Endothelial cell of umbilical vein (primary cell): ENCODE results near the gene PTCSC3. TPM values are rescaled to one million over a fixed set of nuclear protein-coding genes. Genes with fewer than 3 reads are reported as not detected.

ENCODE experiments used
- BruUV-seq: library from RNA; stranded (reverse); fragments of 400-500 nt; replicated peaks from 2 replicates; lab custom pipeline; 2021; lab: Mats Ljungman, UMichigan
- CTCF ChIA-PET: fragments of 300-600, 350-600 bp; sonication (Branson Sonifier 250); formaldehyde crosslinking; loops from one replicate; lab custom pipeline; 2021; ENCODE audit warnings: antibody characterized with exemption, inconsistent platforms; lab: Charles Lee
- POLR2A ChIA-PET: fragments of 300-600, 350-600 bp; sonication (Branson Sonifier 250); formaldehyde crosslinking; loops from one replicate; lab custom pipeline; 2021; ENCODE audit warnings: antibody characterized with exemption, inconsistent platforms; lab: Charles Lee
- DNase-seq: peaks from one replicate; pipeline ENCODE4 v3.0.0-alpha.2; 2011; ENCODE audit warnings: low read depth, low spot score
- FAIRE-seq: peaks from 2 replicates; lab custom pipeline; 2011; peaks lifted over from hg19 to GRCh38; lab: Jason Lieb, UNC
- H2AFZ ChIP-seq: 2 replicates; pipeline ENCODE4 v1.6.0; 2012; ENCODE audit warnings: low read depth, low read length, control low read depth, inconsistent platforms
- H3K27ac ChIP-seq: 2 replicates; pipeline ENCODE4 v1.5.1; 2011; ENCODE audit warnings: low read depth, mild to moderate bottlenecking, control low read depth, low read length, moderate library complexity; ENCODE audit not compliant: insufficient read depth
- H3K27me3 ChIP-seq, 2 experiments: 2 replicates each; pipeline versions ENCODE4 v1.6.0 to v1.6.1; 2011; ENCODE audit warnings: low read length in 2 of 2, mixed read lengths in 1 of 2; ENCODE audit not compliant: control insufficient read depth in 2 of 2, insufficient read depth in 2 of 2
- H3K36me3 ChIP-seq, 2 experiments: 2 replicates in 1 of 2; 3 replicates in 1 of 2; pipeline ENCODE4 v1.5.1; 2011; ENCODE audit warnings: low read length in 2 of 2, mild to moderate bottlenecking in 1 of 2, moderate library complexity in 1 of 2; ENCODE audit not compliant: control insufficient read depth in 2 of 2, insufficient read depth in 2 of 2; ENCODE audit errors: extremely low read depth in 1 of 2
- H3K4me1 ChIP-seq: 3 replicates; pipeline ENCODE4 v1.5.1; 2011; ENCODE audit warnings: mild to moderate bottlenecking, low read length; ENCODE audit not compliant: control insufficient read depth, insufficient read depth; ENCODE audit errors: extremely low read depth
- H3K4me2 ChIP-seq: 2 replicates; pipeline ENCODE4 v1.6.1; 2011; ENCODE audit warnings: low read length, control low read depth, mixed read lengths; ENCODE audit not compliant: insufficient read depth
- H3K4me3 ChIP-seq, 3 experiments: fragments of 200-600 bp in 1 of 3; sonication (generic), shearing (Covaris generic) in 1 of 3; replicated peaks in 1 of 3; 2 replicates each; pipeline ENCODE4 v1.5.1; 2011 to 2016; ENCODE audit warnings: control low read depth in 3 of 3, low read length in 3 of 3, mild to moderate bottlenecking in 2 of 3, inconsistent platforms in 1 of 3, low read depth in 1 of 3, moderate library complexity in 1 of 3; ENCODE audit not compliant: insufficient read depth in 1 of 3
- H3K79me2 ChIP-seq: 2 replicates; pipeline ENCODE4 v1.6.0; 2012; ENCODE audit warnings: low read length, inconsistent platforms; ENCODE audit not compliant: control insufficient read depth, insufficient read depth
- H3K9ac ChIP-seq: replicated peaks from 2 replicates; pipeline ENCODE3; 2011; ENCODE audit warnings: low read length, control low read depth; ENCODE audit not compliant: insufficient read depth; ENCODE audit errors: extremely low read depth
- H3K9me1 ChIP-seq: replicated peaks from 3 replicates; pipeline ENCODE4 v1.6.0; 2011; ENCODE audit warnings: mild to moderate bottlenecking, low read length; ENCODE audit not compliant: control insufficient read depth, insufficient read depth; ENCODE audit errors: extremely low read depth
- H3K9me3 ChIP-seq: replicated peaks from 2 replicates; pipeline ENCODE4 v1.5.1; 2012; ENCODE audit warnings: low read length, inconsistent platforms; ENCODE audit not compliant: control insufficient read depth, insufficient read depth
- H4K20me1 ChIP-seq: replicated peaks from 2 replicates; pipeline ENCODE3; 2011; ENCODE audit warnings: mild to moderate bottlenecking, low read length; ENCODE audit not compliant: control insufficient read depth, insufficient read depth; ENCODE audit errors: extremely low read depth
- CTCF ChIP-seq, 2 donors: IDR thresholded peaks; 1 replicate in 1 of 2; 2 replicates in 1 of 2; pipeline ENCODE4 v1.5.1; 2011; ENCODE audit warnings: low read length in 2 of 2, mild to moderate bottlenecking in 2 of 2, moderate library complexity in 2 of 2, control low read depth in 1 of 2, inconsistent platforms in 1 of 2, low read depth in 1 of 2; ENCODE audit not compliant: insufficient read depth in 1 of 2; ENCODE audit errors: extremely low read depth in 1 of 2
- EZH2 ChIP-seq: IDR thresholded peaks from 2 replicates; pipeline ENCODE4 v1.6.1; 2012; ENCODE audit warnings: borderline replicate concordance, low read depth, mild to moderate bottlenecking, moderate library complexity, low read length, inconsistent platforms; ENCODE audit not compliant: severe bottlenecking
- FOS ChIP-seq: IDR thresholded peaks from 2 replicates; pipeline ENCODE4 v1.6.1; 2011; ENCODE audit warnings: mild to moderate bottlenecking, low read length, moderate library complexity, borderline replicate concordance; ENCODE audit not compliant: insufficient read depth
- GATA2 ChIP-seq: IDR thresholded peaks from 2 replicates; pipeline ENCODE4 v1.7.0; 2011; ENCODE audit warnings: low read depth, mild to moderate bottlenecking, moderate library complexity, mixed read lengths, low read length; ENCODE audit not compliant: insufficient read length, insufficient read depth
- JUN ChIP-seq: IDR thresholded peaks from 2 replicates; pipeline ENCODE4 v1.6.1; 2011; ENCODE audit warnings: borderline replicate concordance, low read depth; ENCODE audit not compliant: insufficient read length, insufficient read depth
- MAX ChIP-seq: IDR thresholded peaks from 2 replicates; pipeline ENCODE4 v1.6.1; 2011; ENCODE audit not compliant: insufficient read depth, insufficient read length
- MYC ChIP-seq: IDR thresholded peaks from one replicate; pipeline ENCODE4 v1.6.1; 2011; ENCODE audit warnings: mild to moderate bottlenecking, low read depth, low read length
- POLR2A ChIP-seq: IDR thresholded peaks from 2 replicates; pipeline ENCODE4 v1.6.1; 2012; ENCODE audit warnings: low read depth, mild to moderate bottlenecking, control low read depth, low read length
- POLR2AphosphoS5 ChIP-seq: IDR thresholded peaks from 2 replicates; pipeline ENCODE4 v1.6.1; 2012; ENCODE audit warnings: low read depth, mild to moderate bottlenecking, control low read depth, low read length, moderate library complexity; ENCODE audit not compliant: insufficient read depth
- dilution Hi-C: fragments of 300-500 bp; cut with MboI; formaldehyde crosslinking; loops from one replicate; pipeline ENCODE4 v1.15.0; 2019; ENCODE audit warnings: low sequenced_read_pairs; ENCODE audit not compliant: extremely low pct_ligation_motif_present
- intact Hi-C: fragments of 100-400 bp; cut with micrococcal nuclease; formaldehyde crosslinking; loops from one replicate; pipeline ENCODE4 v1.10.0; 2022
- polyA plus RNA-seq, 4 experiments: library from polyadenylated mRNA; depleted of rRNA in 3 of 4; stranded (reverse) in 3 of 4; unstranded in 1 of 4; fragments of >200 nt; gene quantifications; 2 replicates each; pipeline versions ENCODE4 v1.2.1 to v1.2.3, GENCODE V29; 2011 to 2012; ENCODE audit warnings: missing spikeins in 1 of 4
- total RNA-seq: library from RNA; stranded (reverse); gene quantifications from 2 replicates; pipeline ENCODE4 v1.2.3, GENCODE V29; 2021

PTCSC3 gene
- total and polyA plus RNA-seq, 2 donors (not counting 3 experiments of a cell fraction or from before 2014, with no cell fraction given): not detected

GRCh38 chr14:36222337-36222736, 45.8 kb upstream of the PTCSC3 start:
- H4K20me1 ChIP-seq: no peaks in the 10 kb centered on the region
- H3K4me1 ChIP-seq: no peaks in the 10 kb centered on the region
- CTCF ChIA-PET: interaction anchor here (1.0 kb wide), 1 partner anchor 13 kb away, joined by 3 read pairs; no protein-coding TSS in a partner anchor
- no peak overlapping the region for H3K27ac ChIP-seq
- no TSS peak for BruUV-seq
- peaks cover 6 to 13% of the 10 kb centered on the region in 2 experiments for H3K27me3 ChIP-seq
- POLR2A ChIA-PET: no interaction called here
- dilution Hi-C loops: no loop called here
- H3K9ac ChIP-seq: no peak overlapping the region
- H3K9me1 ChIP-seq: no peaks in the 10 kb centered on the region
- no peak overlapping the region for H2AFZ ChIP-seq
- H3K4me3 ChIP-seq: no peak overlapping the region
- no peak overlapping the region for H3K4me2 ChIP-seq
- DNase-seq (no peak), FAIRE-seq (no peak)
- no peaks in the 10 kb centered on the region for H3K79me2 ChIP-seq
- no peaks in the 10 kb centered on the region for H3K9me3 ChIP-seq
- H3K36me3 ChIP-seq: no peaks in the 10 kb centered on the region
- TF ChIP-seq FOS (no peak), EZH2 (no peak), CTCF (IDR thresholded peaks at IDR 0.05; ENCODE audit: extremely low read depth in 1 of 2, insufficient read depth in 1 of 2, low read depth in 1 of 2, low read length in 2 of 2) (no peak), POLR2AphosphoS5 (no peak), GATA2 (no peak)
- intact Hi-C loops: no loop called here

- no peaks in the 10 kb centered on the region for H3K9me1 ChIP-seq
- H2AFZ ChIP-seq: no peak overlapping the region
- CTCF ChIA-PET: no interaction called here
- POLR2A ChIA-PET: no interaction called here
- H3K4me3 ChIP-seq: no peak overlapping the region
- intact Hi-C loops (no loop called here), dilution Hi-C loops (no loop called here)
- no peaks in the 10 kb centered on the region for H3K4me1 ChIP-seq
- FAIRE-seq (no peak), DNase-seq (no peak)
- no peak for TF ChIP-seq POLR2A
- no peak for TF ChIP-seq FOS
- no peak for TF ChIP-seq MAX
- TF ChIP-seq POLR2AphosphoS5: no peak
- TF ChIP-seq EZH2: no peak
- TF ChIP-seq GATA2: no peak
- TF ChIP-seq JUN: no peak
- TF ChIP-seq MYC: no peak
- no peak for TF ChIP-seq CTCF (IDR thresholded peaks at IDR 0.05; ENCODE audit: extremely low read depth in 1 of 2, insufficient read depth in 1 of 2, low read depth in 1 of 2, low read length in 2 of 2)
- H3K36me3 ChIP-seq: no peaks in the 10 kb centered on the region
- BruUV-seq: no TSS peak
- H3K27ac ChIP-seq: no peak overlapping the region
- no peaks in the 10 kb centered on the region for H4K20me1 ChIP-seq
- H3K79me2 ChIP-seq: no peaks in the 10 kb centered on the region
- H3K4me2 ChIP-seq: no peak overlapping the region
- no peak overlapping the region for H3K9ac ChIP-seq
- H3K27me3 ChIP-seq: peaks cover 6 to 16% of the 10 kb centered on the region in 2 experiments
- no peaks in the 10 kb centered on the region for H3K9me3 ChIP-seq
These were observed 44.6 kb upstream of the PTCSC3 start for GRCh38 chr14:36221112-36221511.
